GM10266 (cell line): Measurements from ENCODE around the gene CYP4A11.
"Not testable (repeated sequence)": the region's sequence is repeated elsewhere in the genome, so short reads cannot be mapped to it uniquely, and the experiment has no call there.

ENCODE experiments used
- DNase-seq: peaks from one replicate; pipeline ENCODE4 v3.0.0; 2012; ENCODE audit errors: extremely low spot score
- CTCF ChIP-seq: IDR thresholded peaks from 2 replicates; pipeline ENCODE4 v1.5.1; 2012; ENCODE audit warnings: mild to moderate bottlenecking, low read depth; ENCODE audit not compliant: control insufficient read depth, insufficient read depth; ENCODE audit errors: missing control alignments

The CYP4A11 gene

DNA sequence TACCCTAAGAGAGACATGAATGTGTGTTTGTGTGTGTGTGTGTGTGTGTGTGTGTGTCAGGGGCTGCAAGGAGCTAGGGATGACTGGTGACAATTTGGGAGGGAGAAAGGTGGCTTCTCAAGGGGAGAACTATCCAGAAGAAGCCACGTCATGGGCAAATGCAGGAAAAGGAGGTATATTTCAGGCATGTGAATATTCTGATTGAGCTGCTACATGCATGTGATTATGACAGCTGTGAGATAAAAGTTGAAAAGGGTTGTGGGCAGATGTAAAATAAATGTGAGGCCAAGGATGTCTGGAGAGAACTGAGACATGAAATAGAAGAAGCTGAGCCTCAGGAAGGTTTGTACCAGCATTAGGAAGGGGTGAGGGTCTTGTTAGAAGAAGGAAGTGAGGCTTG lies 4.5 kb downstream of the CYP4A11 start:
- no peak for DNase-seq
- no peak for TF ChIP-seq CTCF

DNA sequence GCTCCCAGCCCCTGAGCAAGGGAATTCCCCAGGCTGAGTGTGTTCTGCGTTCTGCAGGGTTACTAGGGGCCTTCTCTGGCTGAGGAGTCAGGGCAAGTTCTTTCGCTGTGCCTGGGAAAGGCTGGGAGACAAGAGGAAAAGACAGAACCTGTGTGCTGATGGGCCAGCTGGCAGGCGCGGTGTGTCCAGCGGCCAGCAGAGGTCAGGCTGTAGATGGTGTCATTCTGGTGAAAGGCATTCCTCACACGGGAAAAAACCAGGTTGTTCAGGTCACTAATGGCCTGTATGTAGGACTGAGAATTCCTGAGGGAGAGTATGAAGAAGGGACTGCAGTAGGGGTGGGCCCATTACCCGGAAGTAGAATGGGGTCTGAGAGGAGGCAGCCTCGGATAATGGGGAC lies 6.4 kb downstream of the CYP4A11 start:
- DNase-seq = not testable (repeated sequence)
- TF ChIP-seq CTCF = peak; percentile 28

DNA sequence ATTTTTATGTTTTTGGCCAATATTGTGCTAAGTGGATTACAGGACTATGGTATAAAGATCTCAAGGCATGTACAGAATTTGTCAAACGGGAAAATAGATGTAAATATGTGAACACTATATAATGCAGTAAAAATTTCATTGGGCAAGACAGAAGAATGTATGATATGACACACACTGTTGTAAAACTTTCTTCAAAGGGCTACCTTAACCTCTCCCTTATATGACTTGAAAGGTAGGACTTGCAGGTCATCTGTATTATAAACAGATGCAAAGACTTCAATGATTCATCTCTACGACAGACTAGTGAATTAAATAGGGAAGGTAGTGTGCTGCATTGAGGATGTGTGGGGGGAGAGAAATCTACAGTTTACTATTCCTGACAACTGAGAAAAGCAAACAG lies 9.3 kb downstream of the CYP4A11 start:
- DNase-seq = not testable (repeated sequence)

GRCh38 chr1:46931151-46931550 lies 10.1 kb downstream of the CYP4A11 start:
- DNase-seq = no peak
- TF ChIP-seq CTCF = no peak

- DNase-seq = no peak
- no peak for TF ChIP-seq CTCF
These were observed 13.9 kb downstream of the CYP4A11 start for GRCh38 chr1:46927249-46927835.

- DNase-seq = no peak
- TF ChIP-seq CTCF = no peak
These were observed 30.5 kb downstream of the CYP4A11 start for GRCh38 chr1:46910790-46911189.

GRCh38 chr1:46903481-46903880 lies 37.8 kb downstream of the CYP4A11 start:
- no peak for DNase-seq
- TF ChIP-seq CTCF = no peak

- no peak for DNase-seq
- no peak for TF ChIP-seq CTCF
These were observed 40.9 kb downstream of the CYP4A11 start for GRCh38 chr1:46900401-46900800.

GRCh38 chr1:46881656-46882055 lies 59.6 kb downstream of the CYP4A11 start:
- not testable (repeated sequence) for DNase-seq
